ENCODE measurements around the gene STK33.

Gene STK33

DNA sequence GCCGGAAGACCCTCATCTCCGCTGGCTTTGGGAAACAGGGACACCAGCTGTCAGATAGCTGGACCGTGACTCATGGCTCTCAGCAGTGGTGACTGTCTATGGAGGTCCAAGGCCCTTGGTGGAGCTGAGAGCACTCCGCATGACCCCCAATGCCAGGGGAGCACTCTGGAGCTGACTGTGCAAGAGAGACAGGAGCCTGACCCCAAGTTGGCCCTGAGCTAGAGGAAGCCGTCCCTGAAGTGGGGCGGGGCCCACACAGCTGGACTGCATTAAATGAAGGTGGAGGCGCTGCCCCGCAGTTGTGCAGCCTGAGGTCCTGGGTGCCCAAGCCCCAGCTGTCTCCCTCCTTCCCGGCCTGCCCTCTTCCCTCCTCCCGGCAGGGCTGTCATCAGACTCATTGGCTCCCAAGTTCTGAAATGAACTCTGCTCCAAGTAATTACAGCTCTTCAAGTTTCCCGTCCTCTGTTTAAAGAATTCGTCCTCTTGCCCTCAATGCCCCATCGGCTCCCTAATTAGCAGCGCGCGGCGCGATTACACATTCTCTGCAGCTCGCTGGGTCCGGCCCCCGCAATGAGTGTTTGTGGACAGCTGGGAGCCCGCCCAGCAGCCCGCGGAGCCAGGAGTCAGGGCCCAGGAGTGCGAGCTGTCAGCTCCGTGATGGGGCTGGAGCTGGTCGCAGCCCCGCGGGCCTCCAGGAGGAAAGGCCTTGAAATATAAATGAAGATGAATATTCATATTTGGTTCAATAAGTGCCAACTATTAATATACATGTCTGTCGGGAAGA is 237.1 kb downstream of the STK33 start:
- H3K36me3 ChIP-seq (replicated peaks) = no peaks in the 10 kb centered on the region
- in situ Hi-C loops (cut with HindIII; ENCODE audit: low pct_ligation_motif_present, low sequenced_read_pairs) = no loop called here
- H3K27me3 ChIP-seq (replicated peaks) = no peaks in the 10 kb centered on the region
- no peak for DNase-seq
- TF ChIP-seq, protein P1, sequence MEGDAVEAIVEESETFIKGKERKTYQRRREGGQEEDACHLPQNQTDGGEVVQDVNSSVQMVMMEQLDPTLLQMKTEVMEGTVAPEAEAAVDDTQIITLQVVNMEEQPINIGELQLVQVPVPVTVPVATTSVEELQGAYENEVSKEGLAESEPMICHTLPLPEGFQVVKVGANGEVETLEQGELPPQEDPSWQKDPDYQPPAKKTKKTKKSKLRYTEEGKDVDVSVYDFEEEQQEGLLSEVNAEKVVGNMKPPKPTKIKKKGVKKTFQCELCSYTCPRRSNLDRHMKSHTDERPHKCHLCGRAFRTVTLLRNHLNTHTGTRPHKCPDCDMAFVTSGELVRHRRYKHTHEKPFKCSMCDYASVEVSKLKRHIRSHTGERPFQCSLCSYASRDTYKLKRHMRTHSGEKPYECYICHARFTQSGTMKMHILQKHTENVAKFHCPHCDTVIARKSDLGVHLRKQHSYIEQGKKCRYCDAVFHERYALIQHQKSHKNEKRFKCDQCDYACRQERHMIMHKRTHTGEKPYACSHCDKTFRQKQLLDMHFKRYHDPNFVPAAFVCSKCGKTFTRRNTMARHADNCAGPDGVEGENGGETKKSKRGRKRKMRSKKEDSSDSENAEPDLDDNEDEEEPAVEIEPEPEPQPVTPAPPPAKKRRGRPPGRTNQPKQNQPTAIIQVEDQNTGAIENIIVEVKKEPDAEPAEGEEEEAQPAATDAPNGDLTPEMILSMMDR (IDR thresholded peaks at IDR 0.05; ENCODE audit: low read depth, low read length, missing control alignments) = no peak
- H3K27ac ChIP-seq = no peak overlapping the region
- no peak overlapping the region for H3K4me3 ChIP-seq (ENCODE audit: low read depth, low read length)

DNA sequence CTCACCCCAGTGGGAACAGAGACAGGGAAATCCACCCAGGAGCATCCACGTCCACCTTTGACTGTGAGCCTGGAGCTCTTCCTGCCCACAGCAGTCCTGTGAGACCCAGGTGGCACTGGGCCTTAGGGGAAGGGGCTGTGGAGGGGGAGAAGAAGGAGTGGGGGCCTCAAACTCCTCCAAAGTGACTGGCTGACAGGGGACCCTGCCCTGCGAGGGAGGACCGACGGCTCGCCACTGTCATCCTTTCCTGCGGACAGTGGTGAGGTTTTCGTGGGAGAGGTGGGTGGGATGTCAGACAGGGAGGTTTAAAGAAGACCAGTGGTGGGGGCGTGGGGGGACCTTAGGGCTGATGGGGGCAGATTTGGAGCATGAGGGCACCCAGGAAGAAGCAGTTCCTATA is 237.8 kb downstream of the STK33 start:
- in situ Hi-C loops (cut with HindIII; ENCODE audit: low pct_ligation_motif_present, low sequenced_read_pairs) = no loop called here
- Histone ChIP-seq H3K4me3 (ENCODE audit: low read depth, low read length) (no peak overlapping the region), H3K36me3 (replicated peaks) (no peaks in the 10 kb centered on the region), H3K27ac (no peak overlapping the region), H3K27me3 (replicated peaks) (no peaks in the 10 kb centered on the region)
- TF ChIP-seq, protein P1 (IDR thresholded peaks at IDR 0.05; ENCODE audit: low read depth, low read length, missing control alignments) = no peak
- no peak for DNase-seq

DNA sequence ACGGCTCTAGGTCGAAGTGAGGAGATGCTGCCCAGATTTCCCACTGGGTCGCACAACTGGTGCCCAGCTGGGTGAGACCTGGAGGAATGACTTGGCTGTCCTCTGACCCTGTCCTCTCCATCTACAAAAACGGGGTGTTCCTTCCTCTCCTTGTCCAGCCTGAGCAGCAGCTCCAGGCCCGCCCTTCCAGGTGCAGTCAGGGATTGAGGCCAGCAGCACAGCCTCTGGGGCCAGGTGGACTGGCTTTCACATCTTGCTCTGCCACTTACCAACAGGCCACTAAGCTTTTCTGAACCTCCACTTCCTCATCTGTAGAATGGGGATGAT is 238.6 kb downstream of the STK33 start:
- no peaks in the 10 kb centered on the region for H3K27me3 ChIP-seq (replicated peaks)
- H3K27ac ChIP-seq = no peak overlapping the region

DNA sequence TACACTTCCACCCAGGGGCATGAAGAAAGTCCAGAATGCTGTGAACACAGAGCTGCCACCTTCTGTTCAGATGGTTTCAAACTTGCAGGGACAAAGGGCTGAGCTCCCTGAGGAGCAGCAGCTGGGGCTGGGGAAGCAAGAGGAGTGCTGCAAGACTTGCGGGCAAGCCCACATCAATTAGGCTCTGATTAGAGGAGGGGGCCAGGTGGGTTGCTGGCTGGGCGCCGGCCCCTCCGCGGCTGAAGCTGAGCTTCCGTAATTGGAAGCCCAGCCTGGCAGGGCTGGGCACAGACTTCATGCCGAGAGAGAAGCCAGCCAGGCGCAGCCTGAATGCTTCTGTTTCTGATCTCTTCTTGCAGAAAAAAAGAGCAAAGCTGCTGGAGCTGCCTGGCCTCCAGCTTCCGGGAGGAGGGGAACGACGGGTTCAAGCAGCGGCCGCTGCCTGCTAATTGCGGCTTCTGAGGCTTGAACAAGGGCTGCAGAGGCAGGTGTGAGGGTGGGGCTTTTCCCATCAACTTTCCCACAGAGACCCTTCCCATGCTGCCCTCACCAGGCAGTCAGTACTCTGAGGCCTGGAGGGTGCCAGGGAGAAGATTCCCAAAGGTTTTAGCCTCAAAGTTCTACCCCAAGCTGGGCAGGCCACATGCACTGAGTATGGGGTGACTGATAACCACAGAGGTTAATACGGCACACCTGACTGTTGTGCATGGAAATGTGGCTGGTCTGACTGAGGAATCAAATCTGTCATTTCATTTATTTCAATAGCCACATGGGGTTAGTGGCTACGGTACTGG is 239.2 kb downstream of the STK33 start:
- in situ Hi-C loops (cut with HindIII; ENCODE audit: low pct_ligation_motif_present, low sequenced_read_pairs) = no loop called here
- no peak overlapping the region for H3K4me3 ChIP-seq (ENCODE audit: low read depth, low read length)
- no peak overlapping the region for H3K27ac ChIP-seq
- H3K27me3 ChIP-seq (replicated peaks) = no peaks in the 10 kb centered on the region
- H3K36me3 ChIP-seq (replicated peaks) = no peaks in the 10 kb centered on the region
- DNase-seq = no peak
- TF ChIP-seq, protein P1 (IDR thresholded peaks at IDR 0.05; ENCODE audit: low read depth, low read length, missing control alignments) = peak; percentile 21

More for the DNA sequence above, 238.6 kb downstream of the STK33 start:
- TF ChIP-seq, protein P1 (IDR thresholded peaks at IDR 0.05; ENCODE audit: low read depth, low read length, missing control alignments) = no peak
- Histone ChIP-seq H3K36me3 (replicated peaks) (no peaks in the 10 kb centered on the region), H3K4me3 (ENCODE audit: low read depth, low read length) (no peak overlapping the region)
- DNase-seq = no peak
- in situ Hi-C loops (cut with HindIII; ENCODE audit: low pct_ligation_motif_present, low sequenced_read_pairs) = no loop called here

DNA sequence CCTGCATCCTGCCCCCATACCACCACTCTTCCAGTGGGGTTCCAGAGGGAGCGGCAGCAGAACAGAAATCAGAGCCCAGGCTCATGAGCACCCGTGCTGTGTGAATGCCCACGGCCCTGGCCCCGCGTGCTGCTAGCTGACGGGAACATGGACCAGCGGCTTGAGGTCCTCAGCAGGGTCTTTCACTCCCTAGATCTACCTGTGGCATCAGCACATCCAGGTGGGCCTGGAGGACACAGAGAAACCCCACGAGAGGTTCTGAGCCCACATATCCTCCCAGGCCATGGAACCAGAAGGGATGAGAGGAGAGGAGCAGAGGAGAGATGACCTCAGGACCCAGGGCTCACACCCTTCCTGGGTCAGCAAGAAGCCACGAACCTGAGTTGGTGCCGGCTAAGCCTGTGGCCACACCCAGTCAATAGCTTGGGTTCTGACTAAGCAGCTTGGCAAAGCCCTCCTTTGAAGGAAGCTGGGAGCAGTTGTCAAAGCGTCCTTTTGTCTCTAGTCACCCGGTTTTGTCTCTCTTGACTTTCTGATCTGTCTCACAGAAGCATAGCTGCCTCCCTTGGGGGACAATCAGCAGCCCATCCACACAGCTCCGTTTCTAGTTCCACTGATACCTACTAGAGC is 241.0 kb downstream of the STK33 start:
- DNase-seq = no peak
- Histone ChIP-seq H3K27ac (no peak overlapping the region), H3K4me3 (ENCODE audit: low read depth, low read length) (no peak overlapping the region), H3K36me3 (replicated peaks) (no peaks in the 10 kb centered on the region), H3K27me3 (replicated peaks) (no peaks in the 10 kb centered on the region)
- TF ChIP-seq, protein P1 (IDR thresholded peaks at IDR 0.05; ENCODE audit: low read depth, low read length, missing control alignments) = no peak
- in situ Hi-C loops (cut with HindIII; ENCODE audit: low pct_ligation_motif_present, low sequenced_read_pairs) = no loop called here

All from brain microvascular endothelial cell (primary cell).